IMR-90 (cell line): Measurements from ENCODE around the gene LARP4B. TPM values are rescaled to one million over a fixed set of nuclear protein-coding genes. Genes with fewer than 3 reads are reported as not detected.

Experiments
- ATAC-seq: fragments of 200-7000 bp; cut with Tn5 transposase; 2 replicates; pipeline ENCODE4 v1.9.1; 2020; ENCODE audit warnings: low read depth, mild to moderate bottlenecking, moderate library complexity
- BruUV-seq: library from RNA; stranded (reverse); fragments of 400-500 nt; replicated peaks from 2 replicates; lab custom pipeline; 2021; lab: Mats Ljungman, UMichigan
- CTCF ChIA-PET: fragments of 300-600 bp; formaldehyde crosslinking; extraction: SDS; loops from one replicate; lab custom pipeline; 2021; ENCODE audit warnings: antibody characterized with exemption; lab: Yijun Ruan, JAX
- POLR2A ChIA-PET: fragments of 300-600 bp; sonication (Branson Sonifier 250); formaldehyde crosslinking; loops from one replicate; lab custom pipeline; 2022; ENCODE audit warnings: antibody characterized with exemption; ENCODE audit not compliant: unreplicated experiment; lab: Charles Lee
- DNase-seq: peaks from one replicate; pipeline ENCODE4 v3.0.0; 2013
- H2AFZ ChIP-seq: replicated peaks from 2 replicates; pipeline ENCODE3; 2013; ENCODE audit warnings: low read length, mild to moderate bottlenecking; ENCODE audit not compliant: poor library complexity
- H2AK5ac ChIP-seq: 2 replicates; pipeline ENCODE4 v1.6.1; 2013; ENCODE audit warnings: low read depth, low read length, inconsistent platforms
- H2AK9ac ChIP-seq: replicated peaks from 2 replicates; pipeline ENCODE3; 2013; ENCODE audit warnings: mild to moderate bottlenecking, low read depth, low read length, moderate library complexity; ENCODE audit not compliant: poor library complexity
- H2BK120ac ChIP-seq: 2 replicates; pipeline ENCODE4 v1.6.1; 2013; ENCODE audit warnings: low read depth, low read length, inconsistent platforms
- H2BK15ac ChIP-seq: 3 replicates; pipeline ENCODE4 v1.6.1; 2013; ENCODE audit warnings: low read depth, low read length, inconsistent platforms
- H2BK20ac ChIP-seq: 2 replicates; pipeline ENCODE4 v1.6.1; 2013; ENCODE audit warnings: low read depth, mild to moderate bottlenecking, inconsistent platforms, low read length, moderate library complexity
- H2BK5ac ChIP-seq: 2 replicates; pipeline ENCODE4 v1.6.1; 2013; ENCODE audit warnings: mild to moderate bottlenecking, low read depth, low read length, inconsistent platforms; ENCODE audit not compliant: poor library complexity, severe bottlenecking
- H3K14ac ChIP-seq: replicated peaks from 2 replicates; pipeline ENCODE4 v1.6.1; 2013; ENCODE audit warnings: low read depth, low read length, inconsistent platforms
- H3K18ac ChIP-seq: 2 replicates; pipeline ENCODE4 v1.6.1; 2013; ENCODE audit warnings: low read depth, low read length, control low read depth
- H3K23ac ChIP-seq: 2 replicates; pipeline ENCODE4 v1.6.1; 2013; ENCODE audit warnings: low read depth, low read length, inconsistent platforms
- H3K27ac ChIP-seq: 2 replicates; pipeline ENCODE4 v1.5.1; 2013; ENCODE audit warnings: mild to moderate bottlenecking, control low read depth, low read length; ENCODE audit not compliant: insufficient read depth
- H3K27me3 ChIP-seq: 2 replicates; pipeline ENCODE4 v1.6.1; 2013; ENCODE audit warnings: low read length; ENCODE audit not compliant: control insufficient read depth, insufficient read depth
- H3K36me3 ChIP-seq: 2 replicates; pipeline ENCODE4 v1.6.1; 2013; ENCODE audit warnings: low read length, mixed read lengths; ENCODE audit not compliant: control insufficient read depth, insufficient read depth
- H3K4ac ChIP-seq: 2 replicates; pipeline ENCODE4 v1.6.1; 2013; ENCODE audit warnings: low read depth, low read length, inconsistent platforms
- H3K4me1 ChIP-seq: 2 replicates; pipeline ENCODE4 v1.6.1; 2013; ENCODE audit warnings: low read length, mixed read lengths; ENCODE audit not compliant: control insufficient read depth, insufficient read depth
- H3K4me2 ChIP-seq: 2 replicates; pipeline ENCODE4 v1.6.1; 2013; ENCODE audit warnings: low read depth, mild to moderate bottlenecking, control low read depth, low read length, moderate library complexity
- H3K4me3 ChIP-seq: 2 replicates; pipeline ENCODE4 v1.5.1; 2013; ENCODE audit warnings: low read depth, mild to moderate bottlenecking, control low read depth, low read length, moderate library complexity; ENCODE audit not compliant: insufficient read depth
- H3K56ac ChIP-seq: 2 replicates; pipeline ENCODE4 v1.6.1; 2013; ENCODE audit warnings: low read length, inconsistent platforms; ENCODE audit not compliant: insufficient read depth; ENCODE audit errors: extremely low read depth
- H3K79me1 ChIP-seq, 2 experiments: 2 replicates each; pipeline ENCODE4 v1.6.1; 2013; ENCODE audit warnings: low read length in 2 of 2, inconsistent platforms in 1 of 2, low read depth in 1 of 2
- H3K9ac ChIP-seq: 2 replicates; pipeline ENCODE4 v1.6.1; 2013; ENCODE audit warnings: low read depth, low read length, control low read depth
- H3K9me1 ChIP-seq: 2 replicates; pipeline ENCODE4 v1.6.1; 2013; ENCODE audit warnings: low read length, inconsistent platforms; ENCODE audit not compliant: insufficient read depth
- H3K9me3 ChIP-seq: 2 replicates; pipeline ENCODE4 v1.6.1; 2013; ENCODE audit warnings: low read length; ENCODE audit not compliant: control insufficient read depth, insufficient read depth
- H4K20me1 ChIP-seq: 2 replicates; pipeline ENCODE4 v1.6.1; 2013; ENCODE audit warnings: low read length, inconsistent platforms; ENCODE audit not compliant: insufficient read depth
- H4K5ac ChIP-seq: 2 replicates; pipeline ENCODE4 v1.6.1; 2013; ENCODE audit warnings: mild to moderate bottlenecking, low read depth, low read length, control low read depth
- H4K8ac ChIP-seq, 2 experiments: 2 replicates each; pipeline ENCODE4 v1.6.1; 2013; ENCODE audit warnings: low read depth in 2 of 2, low read length in 2 of 2, control low read depth in 1 of 2, inconsistent platforms in 1 of 2
- H4K91ac ChIP-seq: 2 replicates; pipeline ENCODE4 v1.6.1; 2013; ENCODE audit warnings: low read depth, low read length, inconsistent platforms; ENCODE audit not compliant: insufficient read depth
- NFE2L2 ChIP-seq: fragments of 150-350 bp; IDR thresholded peaks from 2 replicates; pipeline ENCODE4 v1.6.1; 2016; ENCODE audit warnings: low read depth, mild to moderate bottlenecking, low read length
- WGBS, 2 experiments: methylation state at CpG; one replicate each; pipeline versions ENCODE4 v1.1.5 to v1.1.7; 2013; ENCODE audit warnings: missing lambda C conversion rate in 2 of 2; ENCODE audit not compliant: insufficient read length in 1 of 2; ENCODE audit errors: extremely low coverage in 2 of 2; 5-methylcytosine and 5-hydroxymethylcytosine counted together
- dilution Hi-C: fragments of 300-500 bp; cut with HindIII; formaldehyde crosslinking; loops from one replicate; pipeline ENCODE4 v1.14.3; 2018; ENCODE audit warnings: low sequenced_read_pairs; ENCODE audit not compliant: unreplicated experiment
- in situ Hi-C: fragments of 300-500 bp; cut with MboI; formaldehyde crosslinking; loops from 3 replicates; pipeline ENCODE4 v1.14.3; 2019; ENCODE audit warnings: low sequenced_read_pairs, inconsistent platforms, mixed read lengths
- intact Hi-C: fragments of 100-400 bp; cut with micrococcal nuclease; formaldehyde crosslinking; loops from 2 replicates; pipeline ENCODE4 v1.10.0; 2022
- polyA plus RNA-seq, 3 experiments: library from polyadenylated mRNA; depleted of rRNA; stranded (reverse); fragments of >200 nt; gene quantifications; 2 replicates each; pipeline ENCODE4 v1.2.3, GENCODE V29; 2012; ENCODE audit warnings: low replicate concordance in 1 of 3
- total RNA-seq: library from RNA; depleted of rRNA; stranded (reverse); fragments of >200 nt; gene quantifications from 2 replicates; pipeline ENCODE4 v1.2.3, GENCODE V29; 2012

Gene LARP4B
- total and polyA plus RNA-seq, 2 of the 4 experiments (the other 2 are of a cell fraction) = 24.3 to 25.5 TPM

DNA sequence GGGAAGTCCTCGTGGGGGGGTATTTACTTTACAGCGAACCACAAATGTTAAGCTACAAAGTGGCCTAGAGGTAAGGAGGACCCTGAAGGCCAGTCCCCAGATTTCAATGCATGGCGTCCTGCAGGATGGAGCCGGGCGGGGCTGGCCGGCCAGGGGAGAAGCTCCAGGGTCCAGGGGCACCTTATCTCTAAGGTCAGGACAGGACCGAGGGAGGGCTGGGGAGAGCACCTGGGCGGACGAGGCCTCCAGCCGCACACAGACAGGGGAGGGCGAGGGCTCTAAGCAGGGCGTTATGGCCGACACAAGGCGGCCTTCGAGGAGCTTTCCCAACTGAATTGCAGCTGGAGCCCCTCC, 145.7 kb downstream of the LARP4B start:
- no peak overlapping the region for H4K5ac ChIP-seq
- H3K23ac ChIP-seq = no peak overlapping the region
- H3K9me3 ChIP-seq = no peaks in the 10 kb centered on the region
- no peaks in the 10 kb centered on the region for H3K79me1 ChIP-seq
- ChIA-PET POLR2A (no interaction called here), CTCF (interaction anchor here (1.0 kb wide), 1 partner anchor 275 kb away, joined by 3 read pairs; no protein-coding TSS in a partner anchor)
- DNase-seq (no peak), ATAC-seq (no peak)
- WGBS, 2 experiments = 93% methylated on average over 12 of the region's 15 CpGs; no CpG with 5 or more reads in 1 of the 2 experiments
- no peak overlapping the region for H3K27ac ChIP-seq
- no peak overlapping the region for H3K4me2 ChIP-seq
- in situ Hi-C loops (no loop called here), intact Hi-C loops (loop anchor here (5.0 kb wide), 1 partner anchor 94 kb away; no protein-coding TSS in a partner anchor), dilution Hi-C loops (no loop called here)
- H3K4me3 ChIP-seq = no peak overlapping the region
- H2BK20ac ChIP-seq = no peak overlapping the region
- H3K56ac ChIP-seq = no peak overlapping the region
- no peak overlapping the region for H2AFZ ChIP-seq
- H3K36me3 ChIP-seq = no peaks in the 10 kb centered on the region
- H4K8ac ChIP-seq = peak overlapping the region in 1 of 2 experiments; percentile 95; a peak in 2 of 4 replicates
- H2AK5ac ChIP-seq = no peak overlapping the region; the same call in 1 of the 2 replicates
- no peak overlapping the region for H4K91ac ChIP-seq
- no peak overlapping the region for H3K9ac ChIP-seq
- H4K20me1 ChIP-seq = no peaks in the 10 kb centered on the region
- no peak overlapping the region for H2BK5ac ChIP-seq
- H3K18ac ChIP-seq = no peak overlapping the region
- H2BK120ac ChIP-seq = no peak overlapping the region
- H2BK15ac ChIP-seq = no peak overlapping the region
- H3K14ac ChIP-seq = no peak overlapping the region
- H3K9me1 ChIP-seq = no peaks in the 10 kb centered on the region
- no TSS peak for BruUV-seq
- H2AK9ac ChIP-seq = peak overlapping the region; percentile 55
- no peak for TF ChIP-seq NFE2L2
- peaks cover 5% of the 10 kb centered on the region for H3K4me1 ChIP-seq
- no peak overlapping the region for H3K4ac ChIP-seq
- no peaks in the 10 kb centered on the region for H3K27me3 ChIP-seq
